Measurements from ENCODE around the gene SBNO2.

The SBNO2 gene

DNA sequence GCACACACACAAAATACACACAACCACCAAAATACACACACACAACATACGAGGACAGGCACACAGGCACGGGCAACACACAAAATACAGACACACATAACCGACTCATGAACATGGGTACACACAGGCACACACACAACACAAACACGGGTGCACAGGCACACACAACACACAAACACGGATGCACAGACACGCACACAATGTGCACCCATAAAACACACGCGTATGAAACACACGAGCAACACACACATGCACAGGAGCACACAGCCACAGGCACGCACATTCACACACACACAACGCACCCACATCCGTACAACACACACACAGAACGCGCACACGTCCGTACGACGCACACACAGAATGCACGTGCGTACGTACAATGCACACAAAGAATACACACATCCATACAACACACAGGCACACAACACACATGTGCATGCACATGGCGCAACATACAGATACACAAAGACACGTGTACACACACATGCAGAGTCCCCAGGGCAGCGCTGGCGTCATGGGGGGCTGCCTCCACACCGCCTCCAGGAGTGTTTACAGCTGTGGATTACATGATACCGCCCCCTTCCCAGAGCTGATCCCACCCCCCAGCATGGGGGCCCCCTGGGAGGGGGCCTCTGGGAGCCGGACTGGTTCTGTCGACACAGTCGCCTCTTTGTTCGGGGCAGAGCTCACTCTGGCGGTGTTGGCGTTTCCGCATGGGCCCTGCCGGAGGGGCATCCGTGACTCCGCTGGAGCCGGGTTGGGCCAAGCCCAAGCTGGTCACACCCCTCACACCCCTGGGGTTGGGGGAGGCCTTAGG is 2.9 kb downstream of the SBNO2 start:
- Histone ChIP-seq H3K27me3 (ENCODE audit: control insufficient read depth, insufficient read depth, low read length) (no peaks in the 10 kb centered on the region), H3K4me3 (ENCODE audit: low read length) (peak overlapping the region; percentile 11), H3K27ac (ENCODE audit: low read depth, low read length) (peak overlapping the region; percentile 86), H3K9ac (ENCODE audit: low read length) (no peak overlapping the region), H3K4me1 (ENCODE audit: control insufficient read depth, insufficient read depth, low read length) (peaks cover 33% of the 10 kb centered on the region), H3K36me3 (ENCODE audit: control insufficient read depth, insufficient read depth, low read length) (peaks cover 4% of the 10 kb centered on the region)

DNA sequence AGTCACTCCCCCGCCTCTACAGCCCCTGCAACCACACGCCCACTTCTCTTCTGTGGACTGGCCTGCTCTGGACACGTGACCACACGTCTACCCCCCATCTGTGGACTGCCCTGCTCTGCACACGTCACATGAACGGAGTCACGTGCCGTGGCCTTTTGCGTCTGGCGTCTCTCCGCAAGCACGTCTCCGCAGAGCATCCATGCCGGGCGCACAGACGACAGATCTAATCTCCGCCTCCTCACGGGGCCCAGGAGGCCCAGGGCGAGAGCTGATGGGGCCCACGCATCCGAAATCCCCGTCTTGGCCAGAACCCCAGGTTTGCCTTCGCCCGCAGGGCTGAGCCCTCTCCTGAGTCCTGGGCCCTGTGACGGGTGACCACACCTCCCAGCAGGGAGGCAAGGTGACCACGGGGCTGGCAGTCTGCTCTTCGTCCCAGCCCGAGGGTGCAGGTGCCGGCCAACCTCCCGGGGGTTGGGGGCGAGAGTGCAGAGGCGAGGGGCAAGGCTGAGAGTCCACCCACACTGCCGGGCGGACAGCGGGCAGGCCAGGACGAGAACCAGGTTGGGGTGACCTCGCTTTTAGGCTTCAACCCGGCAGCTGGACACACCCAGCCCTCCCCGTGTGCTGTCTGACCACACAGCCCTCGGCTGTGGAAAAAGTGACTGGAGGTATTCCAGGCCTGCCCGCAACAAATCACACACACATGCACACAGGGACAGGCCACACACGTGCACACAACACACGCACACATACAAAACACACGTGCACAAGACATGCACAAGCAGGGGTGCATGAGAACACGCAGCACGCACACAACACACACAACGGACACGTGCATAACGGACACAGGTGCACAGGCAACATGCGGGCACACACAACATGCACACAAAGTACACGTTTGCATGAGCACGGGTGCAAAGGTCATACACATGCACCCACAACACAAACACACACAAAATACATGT is 3.9 kb downstream of the SBNO2 start:
- Histone ChIP-seq H3K27me3 (ENCODE audit: control insufficient read depth, insufficient read depth, low read length) (no peaks in the 10 kb centered on the region), H3K4me3 (ENCODE audit: low read length) (peak overlapping the region; percentile 52), H3K9ac (ENCODE audit: low read length) (no peak overlapping the region), H3K36me3 (ENCODE audit: control insufficient read depth, insufficient read depth, low read length) (peaks cover 4% of the 10 kb centered on the region), H3K27ac (ENCODE audit: low read depth, low read length) (peak overlapping the region; percentile 81), H3K4me1 (ENCODE audit: control insufficient read depth, insufficient read depth, low read length) (peaks cover 33% of the 10 kb centered on the region)

DNA sequence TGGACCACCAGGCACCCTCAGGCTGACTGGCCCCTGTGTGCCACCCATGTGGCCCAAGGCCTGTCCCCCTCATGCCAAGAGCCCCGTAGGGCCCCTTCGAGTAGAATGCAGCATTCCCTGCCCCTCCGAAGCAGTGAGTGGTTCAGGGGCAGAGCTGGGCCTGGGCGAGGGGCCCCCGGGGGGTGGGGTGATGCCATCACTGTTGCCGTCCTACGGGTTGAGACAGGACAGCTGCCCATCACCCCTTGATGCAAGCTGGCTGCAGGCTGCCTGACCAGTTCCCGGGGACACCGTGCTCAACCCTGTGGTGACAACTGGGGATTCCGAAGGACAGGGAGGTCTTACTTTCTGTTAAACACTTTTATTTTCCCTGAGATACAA is 4.7 kb downstream of the SBNO2 start:
- Histone ChIP-seq H3K9ac (ENCODE audit: low read length) (no peak overlapping the region), H3K4me3 (ENCODE audit: low read length) (peak overlapping the region; percentile 52), H3K27me3 (ENCODE audit: control insufficient read depth, insufficient read depth, low read length) (no peaks in the 10 kb centered on the region)

DNA sequence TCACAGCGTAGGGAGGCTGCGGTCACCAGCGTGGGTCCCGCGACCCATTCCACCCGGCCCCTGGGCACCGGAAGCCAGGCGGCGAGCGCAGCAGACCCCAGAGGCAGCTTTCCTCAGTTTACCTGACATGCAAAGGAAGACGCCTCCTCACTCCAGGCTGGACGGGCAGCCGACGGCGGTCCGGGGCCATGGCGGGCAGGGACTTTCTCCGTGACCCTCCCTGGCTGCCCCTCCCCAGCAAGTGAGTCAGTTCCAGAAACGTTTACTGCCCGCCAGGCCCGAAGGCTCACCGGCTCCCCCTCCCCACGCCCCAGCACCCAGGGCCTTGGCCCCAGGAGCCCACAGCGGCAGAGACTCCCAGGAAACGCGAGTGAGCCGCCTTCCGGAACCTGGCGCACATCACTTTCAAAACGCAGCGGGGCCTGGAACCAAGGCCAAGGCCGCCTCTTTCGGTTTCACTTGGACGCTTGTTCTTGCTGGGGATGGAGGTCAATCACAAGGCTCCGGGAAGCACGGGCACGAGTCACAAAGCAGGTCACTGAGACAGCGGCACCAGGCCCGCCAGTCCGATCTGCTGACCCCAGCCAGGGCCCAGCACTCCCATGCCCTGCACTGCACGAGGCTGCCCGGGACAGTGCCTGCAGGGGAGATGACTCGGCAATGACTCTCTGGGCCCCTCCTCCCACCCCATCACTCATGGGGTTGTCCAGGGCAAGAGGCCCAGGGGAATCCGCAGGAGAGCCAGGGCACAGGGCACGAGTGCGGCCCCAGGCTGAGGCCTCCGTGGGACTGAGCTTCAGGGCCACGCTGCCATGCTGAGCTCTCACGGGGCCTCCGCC is 5.3 kb downstream of the SBNO2 start:
- Histone ChIP-seq H3K36me3 (ENCODE audit: control insufficient read depth, insufficient read depth, low read length) (peaks cover 4% of the 10 kb centered on the region), H3K4me3 (ENCODE audit: low read length) (peak overlapping the region; percentile 52), H3K27ac (ENCODE audit: low read depth, low read length) (peak overlapping the region; percentile 81), H3K4me1 (ENCODE audit: control insufficient read depth, insufficient read depth, low read length) (peaks cover 33% of the 10 kb centered on the region), H3K9ac (ENCODE audit: low read length) (no peak overlapping the region), H3K27me3 (ENCODE audit: control insufficient read depth, insufficient read depth, low read length) (no peaks in the 10 kb centered on the region)

More for the DNA sequence above, 4.7 kb downstream of the SBNO2 start:
- peaks cover 4% of the 10 kb centered on the region for H3K36me3 ChIP-seq (ENCODE audit: control insufficient read depth, insufficient read depth, low read length)
- H3K4me1 ChIP-seq (ENCODE audit: control insufficient read depth, insufficient read depth, low read length), result peaks cover 33% of the 10 kb centered on the region
- H3K27ac ChIP-seq (ENCODE audit: low read depth, low read length), result peak overlapping the region; percentile 81

DNA sequence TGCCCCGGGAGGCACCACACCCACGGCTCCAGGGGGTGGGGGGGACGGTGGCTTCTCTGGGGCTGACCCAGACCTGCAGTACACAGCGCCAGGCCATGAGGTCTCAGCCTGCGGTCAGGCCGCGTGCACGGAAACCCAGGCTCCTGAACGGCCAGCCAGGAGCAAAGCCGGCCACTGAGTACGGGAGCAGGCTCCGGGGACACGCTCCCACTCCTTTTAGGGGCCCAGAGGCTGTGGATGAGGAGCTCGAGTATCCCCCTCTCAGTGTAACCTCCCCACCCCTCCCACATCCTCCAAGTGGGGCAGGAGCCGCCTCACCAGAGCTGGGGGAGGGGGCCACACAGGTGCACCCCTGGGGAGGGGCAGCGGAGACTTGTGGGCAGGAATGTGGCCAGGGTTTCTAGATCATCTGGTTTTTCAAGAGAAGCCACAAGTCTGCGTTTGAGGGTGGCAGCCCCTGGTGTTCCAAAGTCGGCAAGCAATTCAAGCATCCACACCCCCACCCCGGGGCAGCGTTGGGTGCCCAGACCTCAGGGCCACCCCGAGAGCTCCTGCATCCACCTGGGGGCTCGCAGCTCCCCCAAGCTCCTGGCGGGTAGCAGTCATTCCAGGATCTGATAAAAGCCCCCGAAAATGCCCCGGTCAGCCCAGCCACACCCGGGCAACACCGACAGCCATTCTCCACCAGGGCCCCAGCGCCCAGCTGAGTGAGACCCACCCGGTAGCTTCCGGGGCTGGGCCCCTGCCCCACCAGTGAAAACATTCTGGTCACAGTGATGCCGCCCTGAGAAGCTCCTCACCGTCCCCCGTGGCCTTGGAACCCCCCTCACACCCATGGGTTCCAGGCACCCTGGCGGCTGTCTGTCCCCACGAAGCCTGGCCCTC is 6.1 kb downstream of the SBNO2 start:
- Histone ChIP-seq H3K36me3 (ENCODE audit: control insufficient read depth, insufficient read depth, low read length) (peaks cover 5% of the 10 kb centered on the region), H3K27me3 (ENCODE audit: control insufficient read depth, insufficient read depth, low read length) (no peaks in the 10 kb centered on the region), H3K4me1 (ENCODE audit: control insufficient read depth, insufficient read depth, low read length) (peaks cover 33% of the 10 kb centered on the region), H3K9ac (ENCODE audit: low read length) (no peak overlapping the region), H3K4me3 (ENCODE audit: low read length) (peak overlapping the region; percentile 46), H3K27ac (ENCODE audit: low read depth, low read length) (peak overlapping the region; percentile 81)

DNA sequence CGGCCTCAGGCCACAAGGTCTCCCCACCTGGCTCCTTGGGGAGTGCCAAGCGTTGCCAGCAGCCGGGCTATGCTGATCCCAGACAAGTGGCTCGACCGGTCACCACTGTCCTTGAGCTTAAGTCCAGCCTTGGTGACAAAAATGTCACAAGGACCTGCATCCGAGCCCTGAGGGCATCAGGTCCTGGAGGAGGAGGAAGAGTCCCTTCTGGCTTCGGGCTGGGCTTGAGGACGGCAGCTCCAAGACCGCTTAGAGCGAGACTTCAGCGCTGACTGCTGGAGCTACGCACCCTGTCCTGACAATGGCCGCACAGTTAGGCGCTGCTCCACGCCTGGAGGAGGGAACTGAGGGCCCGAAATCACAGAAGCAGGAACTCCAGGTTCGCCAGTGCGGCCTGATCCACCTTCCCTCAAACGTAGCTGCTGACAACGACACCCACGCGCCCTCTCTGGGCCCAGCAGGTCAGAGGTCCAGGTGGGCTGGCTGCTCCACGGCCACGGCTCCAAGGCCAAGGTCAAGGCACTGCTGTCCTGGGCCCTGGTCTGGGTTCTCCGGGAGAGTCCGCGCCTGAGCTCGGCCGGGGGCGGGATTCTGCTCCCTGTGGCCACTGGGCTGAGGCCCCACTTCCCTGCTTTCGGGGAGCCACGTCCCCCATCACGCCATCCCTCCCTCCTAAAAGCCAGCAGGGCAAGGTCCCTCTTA is 7.0 kb downstream of the SBNO2 start:
- H3K27ac ChIP-seq (ENCODE audit: low read depth, low read length), result no peak overlapping the region
- H3K4me3 ChIP-seq (ENCODE audit: low read length), result no peak overlapping the region
- no peaks in the 10 kb centered on the region for H3K27me3 ChIP-seq (ENCODE audit: control insufficient read depth, insufficient read depth, low read length)
- H3K9ac ChIP-seq (ENCODE audit: low read length), result no peak overlapping the region
- peaks cover 29% of the 10 kb centered on the region for H3K4me1 ChIP-seq (ENCODE audit: control insufficient read depth, insufficient read depth, low read length)
- H3K36me3 ChIP-seq (ENCODE audit: control insufficient read depth, insufficient read depth, low read length), result peaks cover 7% of the 10 kb centered on the region

DNA sequence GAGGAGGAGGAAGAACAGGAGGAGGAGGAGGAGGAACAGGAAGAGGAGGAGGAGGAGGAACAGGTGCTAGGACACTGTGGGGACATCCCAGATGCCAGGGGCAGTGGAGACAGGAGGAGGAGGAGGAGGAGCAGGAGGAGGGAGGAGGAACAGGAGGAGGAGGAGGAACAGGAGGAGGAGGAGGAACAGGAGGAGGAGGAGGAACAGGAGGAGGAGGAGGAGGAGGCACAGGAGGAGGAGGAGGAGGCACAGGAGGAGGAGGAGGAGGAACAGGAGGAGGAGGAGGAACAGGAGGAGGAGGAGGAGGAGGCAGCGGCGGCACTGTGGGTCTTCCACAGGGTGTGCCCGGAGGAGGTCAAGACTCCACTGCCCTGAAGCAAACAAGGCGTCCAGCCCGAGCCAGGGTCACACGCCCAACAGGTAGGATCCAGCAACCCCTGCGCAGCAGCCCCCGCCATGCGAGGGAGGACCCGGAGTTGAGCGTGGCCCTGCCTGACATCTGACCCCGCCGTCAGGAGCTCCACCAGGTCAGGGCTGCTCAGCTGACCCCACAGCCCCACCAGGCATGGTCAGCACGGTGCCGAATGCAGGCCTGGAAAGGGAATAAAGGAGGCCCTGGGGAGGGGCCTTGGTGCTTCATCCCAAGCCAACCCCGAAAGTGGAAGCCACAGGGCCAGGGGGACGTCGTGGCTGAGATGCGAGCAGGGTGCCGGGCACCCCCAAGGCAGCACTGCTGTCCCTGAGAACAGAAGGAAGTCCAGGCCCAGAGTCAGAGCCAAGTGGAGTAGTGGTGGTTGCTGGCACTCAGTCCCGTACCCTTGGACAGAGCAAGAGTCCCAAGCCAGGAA is 9.2 kb downstream of the SBNO2 start:
- Histone ChIP-seq H3K4me1 (ENCODE audit: control insufficient read depth, insufficient read depth, low read length) (peaks cover 15% of the 10 kb centered on the region), H3K27ac (ENCODE audit: low read depth, low read length) (no peak overlapping the region), H3K9ac (ENCODE audit: low read length) (no peak overlapping the region), H3K27me3 (ENCODE audit: control insufficient read depth, insufficient read depth, low read length) (no peaks in the 10 kb centered on the region), H3K36me3 (ENCODE audit: control insufficient read depth, insufficient read depth, low read length) (peaks cover 2% of the 10 kb centered on the region), H3K4me3 (ENCODE audit: low read length) (no peak overlapping the region)

DNA sequence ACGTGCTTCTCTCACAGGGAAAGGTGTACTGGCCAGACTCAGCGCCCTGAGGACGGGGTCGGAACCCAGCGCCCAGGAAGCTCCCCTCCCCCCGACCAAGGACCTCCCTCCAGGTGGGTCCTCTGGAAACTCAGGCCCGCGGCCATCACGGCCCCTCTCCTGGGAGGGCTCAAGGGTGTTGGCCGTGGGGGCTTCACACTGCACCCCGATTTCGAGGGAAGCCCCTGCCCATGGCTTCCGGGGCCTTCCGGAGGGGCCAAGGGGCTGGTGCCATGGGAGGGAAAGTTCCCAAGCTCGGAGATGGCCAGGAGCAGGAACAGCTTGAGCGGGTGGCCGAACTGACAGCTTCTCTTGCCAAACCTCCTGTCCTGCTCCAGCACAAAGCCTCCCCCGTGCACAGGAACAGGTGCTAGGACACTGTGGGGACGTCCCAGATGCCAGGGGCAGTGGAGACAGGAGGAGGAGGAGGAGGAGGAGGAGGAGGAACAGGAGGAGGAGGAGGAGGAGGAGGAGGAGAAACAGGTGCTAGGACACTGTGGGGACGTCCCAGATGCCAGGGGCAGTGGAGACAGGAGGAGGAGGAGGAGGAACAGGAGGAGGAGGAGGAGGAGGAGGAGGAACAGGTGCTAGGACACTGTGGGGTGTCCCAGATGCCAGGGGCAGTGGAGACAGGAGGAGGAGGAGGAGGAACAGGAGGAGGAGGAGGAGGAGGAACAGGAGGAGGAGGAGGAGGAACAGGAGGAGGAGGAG is 10.0 kb downstream of the SBNO2 start:
- no peak overlapping the region for H3K27ac ChIP-seq (ENCODE audit: low read depth, low read length)
- H3K4me3 ChIP-seq (ENCODE audit: low read length), result no peak overlapping the region
- H3K36me3 ChIP-seq (ENCODE audit: control insufficient read depth, insufficient read depth, low read length), result peaks cover 2% of the 10 kb centered on the region
- no peaks in the 10 kb centered on the region for H3K27me3 ChIP-seq (ENCODE audit: control insufficient read depth, insufficient read depth, low read length)
- peaks cover 9% of the 10 kb centered on the region for H3K4me1 ChIP-seq (ENCODE audit: control insufficient read depth, insufficient read depth, low read length)
- no peak overlapping the region for H3K9ac ChIP-seq (ENCODE audit: low read length)

DNA sequence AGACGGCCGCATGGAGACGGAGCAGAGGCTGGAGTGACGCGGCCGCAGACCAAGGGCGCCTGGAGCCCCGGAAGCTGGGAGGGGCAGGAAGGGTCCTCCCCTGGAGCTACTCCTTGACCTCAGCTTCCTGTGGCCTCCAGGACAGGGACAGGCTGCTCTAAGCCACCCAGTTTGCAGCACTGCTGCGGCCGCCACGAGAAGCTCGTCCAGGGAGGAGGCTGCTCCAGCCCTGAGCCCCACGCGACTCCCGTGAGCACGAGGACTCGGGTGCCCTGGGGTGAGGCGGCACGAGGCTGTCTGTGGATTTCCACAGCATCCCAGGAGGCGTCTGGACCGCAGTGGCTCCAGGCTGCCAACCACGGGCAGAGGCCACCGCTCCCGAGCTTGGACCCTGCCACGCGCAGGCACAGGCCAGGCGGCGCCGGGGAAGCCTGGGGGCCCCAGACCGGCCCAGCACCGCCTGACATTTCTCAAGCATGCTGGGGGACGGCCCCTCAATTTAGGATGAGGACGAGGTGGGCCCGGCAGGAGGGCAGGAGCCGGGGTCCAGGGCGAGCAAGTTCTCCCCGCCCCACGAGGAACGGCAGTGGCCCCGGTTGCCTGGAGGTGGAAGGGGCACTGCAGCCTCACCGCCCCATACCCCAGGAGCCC is 10.7 kb downstream of the SBNO2 start:
- no peak overlapping the region for H3K9ac ChIP-seq (ENCODE audit: low read length)
- peaks cover 2% of the 10 kb centered on the region for H3K36me3 ChIP-seq (ENCODE audit: control insufficient read depth, insufficient read depth, low read length)
- H3K4me3 ChIP-seq (ENCODE audit: low read length), result no peak overlapping the region
- H3K27ac ChIP-seq (ENCODE audit: low read depth, low read length), result no peak overlapping the region
- no peaks in the 10 kb centered on the region for H3K27me3 ChIP-seq (ENCODE audit: control insufficient read depth, insufficient read depth, low read length)
- peaks cover 4% of the 10 kb centered on the region for H3K4me1 ChIP-seq (ENCODE audit: control insufficient read depth, insufficient read depth, low read length)

Data from rectal smooth muscle tissue (tissue), 1 donor.